Endothelial cell of hepatic sinusoid (primary cell): Measurements from ENCODE around the gene NR5A1.

Experiments used
- in situ Hi-C: cut with HindIII; loops from 2 replicates; pipeline ENCODE4 v1.10.0; 2017; ENCODE audit warnings: low sequenced_read_pairs

Gene NR5A1

DNA sequence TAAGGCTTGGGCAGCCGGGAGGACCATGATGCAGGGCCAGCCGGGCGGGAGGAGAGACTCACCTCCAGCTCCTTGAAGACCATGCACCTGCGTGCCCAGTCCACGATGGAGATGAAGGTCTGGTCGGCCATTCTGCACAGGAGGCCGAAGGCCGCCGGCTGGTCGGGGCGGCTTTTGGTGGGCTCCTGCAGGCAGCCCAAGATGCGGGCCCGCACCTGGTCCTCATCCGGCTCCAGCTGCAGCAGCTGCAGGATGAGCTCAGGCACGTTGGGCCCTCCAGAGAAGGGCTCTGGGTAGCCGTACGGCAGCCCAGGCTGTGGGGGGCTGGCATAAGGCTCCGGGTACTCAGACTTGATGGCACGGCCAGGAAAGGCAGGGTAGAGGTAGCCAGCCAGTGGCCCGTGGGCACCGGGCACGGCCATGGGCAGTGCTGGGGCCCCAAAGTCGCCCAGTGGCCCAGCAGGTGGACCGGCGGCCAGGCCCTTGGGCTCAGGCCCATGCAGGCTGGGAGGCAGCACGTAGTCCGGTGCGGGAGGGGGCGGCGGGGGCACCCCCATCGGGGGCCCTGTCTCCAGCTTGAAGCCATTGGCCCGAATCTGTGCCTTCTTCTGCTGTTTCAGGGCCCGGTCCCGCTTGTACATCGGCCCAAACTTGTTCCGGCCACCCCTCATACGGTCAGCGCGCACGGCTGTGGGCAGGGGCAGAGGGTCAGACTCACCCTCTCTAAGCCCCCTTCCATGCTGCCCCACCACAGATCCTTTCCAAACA lies 7.0 kb downstream of the NR5A1 start:
- in situ Hi-C loops: no loop called here

DNA sequence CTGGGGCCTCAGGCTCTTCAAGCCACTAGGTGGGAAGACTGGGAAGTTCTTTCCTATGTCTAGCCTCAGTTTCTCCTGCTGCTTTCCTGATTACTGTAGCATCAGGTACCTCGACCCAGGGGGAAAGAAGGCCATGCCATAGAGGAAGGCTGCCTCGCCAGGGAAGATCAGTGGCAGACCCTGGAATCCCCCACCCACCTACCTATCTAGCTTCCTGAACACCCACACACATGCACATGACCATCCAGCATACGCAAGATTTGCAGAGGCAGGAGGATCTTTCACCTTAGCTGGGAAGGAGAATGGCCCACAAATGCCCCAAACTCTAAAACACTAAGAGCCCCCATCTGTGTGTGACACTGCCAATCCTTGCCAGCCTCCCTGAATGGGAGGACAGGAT lies 8.0 kb downstream of the NR5A1 start:
- in situ Hi-C loops: loop anchor here (5.0 kb wide), 2 partner anchors 38 to 87 kb away; no protein-coding TSS in a partner anchor

DNA sequence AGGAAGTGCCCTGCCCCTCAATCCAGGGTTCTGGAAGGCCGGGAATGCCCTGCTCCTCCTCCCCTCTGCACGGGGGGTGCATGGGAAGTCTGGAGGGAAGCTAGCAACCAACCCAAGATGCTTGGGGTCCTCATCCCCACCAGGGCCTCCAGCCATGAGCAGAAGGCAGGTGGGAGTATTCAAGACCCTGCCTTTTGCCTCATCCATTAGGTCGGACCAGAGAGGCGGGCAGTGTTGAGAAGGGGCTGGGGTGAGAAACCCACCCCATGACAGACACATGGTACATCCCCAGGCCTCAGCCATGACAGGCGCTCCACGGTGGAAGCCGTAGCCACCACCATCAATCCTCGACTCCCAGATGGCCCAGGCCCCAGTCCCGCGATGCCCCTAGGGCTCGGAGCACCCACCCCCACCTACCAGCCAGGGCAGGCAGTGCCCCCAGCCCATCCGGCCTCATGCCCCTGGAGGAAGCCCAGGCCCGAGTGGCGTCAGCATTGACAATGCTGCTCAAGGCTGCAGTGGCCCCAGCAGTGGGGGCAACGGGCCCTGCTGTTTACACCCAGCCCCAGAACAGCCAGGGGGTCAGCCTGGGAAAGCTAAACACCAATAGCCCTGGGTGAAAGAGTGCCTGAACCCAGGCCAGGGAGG lies 8.6 kb downstream of the NR5A1 start:
- in situ Hi-C loops: loop anchor here (5.0 kb wide), 2 partner anchors 39 to 86 kb away; no protein-coding TSS in a partner anchor

DNA sequence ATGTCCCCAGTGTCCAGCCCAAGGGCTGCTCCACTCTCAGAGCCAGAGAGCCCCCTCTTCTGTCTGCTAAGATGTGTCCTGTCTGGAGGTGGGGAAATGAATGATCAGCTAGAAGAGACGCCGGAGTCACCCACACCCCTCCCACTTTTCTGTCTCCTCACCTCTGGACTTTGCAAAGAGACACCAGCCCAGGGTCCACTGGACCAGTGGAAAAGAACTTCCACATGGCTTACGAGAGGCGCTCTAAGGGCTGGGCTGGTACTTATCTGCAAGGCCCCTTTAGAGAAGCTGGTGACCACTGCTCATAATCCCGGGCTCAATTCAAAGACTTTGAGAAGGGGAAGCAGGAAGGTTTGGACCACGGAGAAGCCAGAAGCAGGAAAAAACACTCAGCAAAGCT lies 9.2 kb downstream of the NR5A1 start:
- in situ Hi-C loops: loop anchor here (5.0 kb wide), 2 partner anchors 39 to 86 kb away; no protein-coding TSS in a partner anchor

DNA sequence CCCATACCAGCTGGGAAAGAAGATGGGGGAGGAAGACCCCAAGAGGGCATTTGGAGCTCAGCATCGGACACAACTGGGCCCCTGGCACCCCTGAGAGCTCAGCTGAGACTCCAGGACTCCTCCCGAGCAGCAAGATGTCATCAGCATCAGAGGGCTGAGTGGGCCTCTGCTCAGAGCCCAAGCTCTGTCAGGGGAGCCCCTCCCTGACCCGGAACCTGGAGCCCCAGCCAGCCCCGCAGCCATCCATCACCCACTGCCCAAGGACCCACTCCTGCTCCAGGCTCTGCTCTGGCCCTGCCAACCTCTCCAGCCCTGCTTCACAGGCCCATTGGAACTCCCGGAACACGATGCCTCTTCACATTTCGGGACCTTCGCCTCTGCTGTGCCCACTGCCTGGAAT lies 9.8 kb downstream of the NR5A1 start:
- in situ Hi-C loops: loop anchor here (5.0 kb wide), 2 partner anchors 40 to 85 kb away; no protein-coding TSS in a partner anchor

DNA sequence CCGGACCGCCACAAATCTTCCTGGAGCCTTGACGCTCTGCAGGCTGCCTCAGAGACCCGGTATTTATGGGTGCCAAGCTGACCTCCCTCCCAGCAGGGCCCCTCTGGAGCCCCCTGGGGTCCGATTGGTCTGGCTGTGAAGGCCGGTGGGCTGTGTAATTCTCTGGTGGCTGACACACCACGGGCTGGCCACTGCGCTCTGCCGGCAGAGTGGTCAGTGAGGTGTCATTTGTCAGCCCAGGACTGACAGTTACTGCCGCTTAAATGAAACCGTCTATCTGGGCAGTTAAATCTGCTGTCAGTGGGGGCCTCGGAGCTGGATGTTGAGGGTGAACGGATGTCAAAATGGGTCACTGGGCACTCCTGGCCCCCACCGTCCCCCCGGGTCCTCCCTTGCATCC lies 10.7 kb downstream of the NR5A1 start:
- in situ Hi-C loops: loop anchor here (5.0 kb wide), 2 partner anchors 41 to 84 kb away; no protein-coding TSS in a partner anchor

DNA sequence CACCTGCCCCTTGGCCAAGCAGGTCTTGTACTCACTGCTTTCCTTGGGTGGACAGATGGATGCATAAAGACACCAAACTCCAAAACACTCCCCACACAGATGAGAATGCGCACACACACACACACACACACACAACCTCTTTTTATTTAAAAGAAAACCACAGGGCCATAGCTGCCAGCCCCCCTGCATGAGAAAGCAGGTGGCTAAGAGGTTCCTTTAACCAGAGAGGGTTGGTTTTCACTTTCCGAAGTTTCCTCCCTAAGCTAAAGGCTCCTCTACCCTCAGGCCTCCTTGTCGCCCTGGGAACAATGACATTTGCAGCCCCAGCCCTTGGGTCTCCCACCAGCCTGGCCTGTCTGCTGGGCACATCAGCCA lies 11.1 kb downstream of the NR5A1 start:
- in situ Hi-C loops: loop anchor here (5.0 kb wide), 2 partner anchors 41 to 84 kb away; no protein-coding TSS in a partner anchor

DNA sequence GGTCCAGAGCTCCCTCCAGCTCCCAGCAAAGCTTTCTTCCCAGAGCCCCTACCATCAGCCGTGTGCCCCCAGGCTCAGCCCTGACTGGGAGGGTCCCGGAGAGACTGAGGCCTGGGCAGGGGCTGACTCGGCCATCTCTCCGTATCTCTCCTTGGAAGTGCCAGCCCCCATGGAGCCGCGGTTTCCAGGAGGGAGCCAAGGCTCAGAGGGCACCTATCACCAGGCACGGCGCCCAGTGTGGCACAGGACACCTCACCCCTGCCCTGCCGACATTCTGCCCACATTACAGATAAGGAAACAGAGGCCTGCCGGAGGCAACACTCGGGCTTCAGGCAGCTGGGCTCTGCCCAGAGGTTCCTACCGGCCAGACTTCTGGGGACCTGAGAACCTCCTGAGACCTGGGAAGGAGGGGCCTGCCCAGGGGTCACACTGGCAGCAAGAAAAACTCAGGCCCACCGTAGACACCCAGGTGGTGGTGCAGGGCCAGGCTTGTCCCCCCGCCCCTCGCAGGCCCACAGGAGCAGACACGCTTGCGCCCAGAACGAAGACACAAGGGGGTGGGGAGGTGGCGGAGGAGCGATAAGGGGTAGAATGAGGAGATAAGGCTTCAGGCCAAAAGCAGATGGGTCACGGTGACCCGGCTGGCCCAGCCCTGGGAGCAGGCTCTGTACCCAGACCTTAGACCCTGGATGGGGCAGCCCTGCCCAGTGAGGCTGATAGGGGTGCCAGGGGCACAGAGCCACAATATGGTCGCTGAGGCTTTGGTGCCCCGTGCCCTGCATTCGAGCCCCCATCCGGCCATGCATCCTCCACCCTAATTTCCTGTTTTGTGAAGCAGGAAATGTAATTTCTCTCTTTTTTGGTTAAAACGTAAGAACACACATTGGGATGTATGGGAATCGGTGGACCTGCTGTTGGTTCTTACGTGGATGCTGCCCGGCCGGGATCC lies 11.8 kb downstream of the NR5A1 start:
- in situ Hi-C loops: loop anchor here (5.0 kb wide), 2 partner anchors 42 to 83 kb away; no protein-coding TSS in a partner anchor

DNA sequence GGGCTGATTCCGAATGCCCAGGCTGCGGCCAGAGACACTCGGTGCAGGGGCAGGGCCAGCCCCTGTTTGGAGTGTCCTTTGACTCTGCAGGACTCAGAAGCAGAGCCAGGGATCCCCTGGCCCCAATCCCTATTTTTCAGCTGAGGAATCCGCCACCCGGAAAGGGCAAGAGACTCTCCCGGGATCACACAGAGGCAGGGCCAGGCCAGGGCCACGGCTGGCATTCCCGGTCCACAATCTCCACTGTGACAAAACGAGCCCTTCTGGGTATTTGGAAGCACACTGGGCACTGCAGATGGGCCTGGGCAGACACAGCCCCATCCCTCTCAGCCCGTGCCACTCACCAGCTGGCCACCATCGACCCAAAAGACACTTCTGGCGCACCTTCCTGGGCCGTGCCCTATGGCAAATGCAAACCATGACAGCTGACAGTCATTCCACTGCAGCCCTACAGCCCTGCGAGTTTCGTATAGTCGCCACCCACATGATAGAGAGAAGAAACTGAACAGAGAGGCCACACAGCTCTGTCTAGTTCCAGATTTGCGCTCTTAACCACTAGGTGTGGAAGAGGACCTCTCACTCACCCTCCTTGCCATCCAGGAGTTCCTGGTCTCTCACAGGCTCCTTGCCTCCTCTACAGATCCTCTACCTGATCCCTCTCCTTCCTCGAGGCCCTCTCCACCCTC lies 13.3 kb downstream of the NR5A1 start:
- in situ Hi-C loops: no loop called here

DNA sequence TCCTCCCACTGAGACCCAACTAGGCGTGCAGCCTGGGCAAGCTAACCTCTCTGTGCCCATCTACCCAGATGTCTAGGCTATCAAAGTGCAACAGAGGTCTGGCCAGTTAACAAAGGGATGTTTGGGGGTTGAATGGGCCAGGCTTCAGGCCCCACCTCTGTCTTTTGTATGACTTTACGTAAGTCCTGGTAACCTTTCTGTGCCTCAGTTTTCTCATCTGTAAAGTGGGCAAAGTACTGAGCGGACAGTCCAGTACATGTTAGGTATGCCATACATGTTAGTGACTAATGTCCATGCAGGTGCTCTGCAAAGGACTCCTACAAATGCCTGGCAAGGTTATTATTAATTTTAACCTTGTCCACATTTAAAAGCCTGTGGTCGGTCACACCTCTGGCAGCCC lies 14.0 kb downstream of the NR5A1 start:
- in situ Hi-C loops: no loop called here

DNA sequence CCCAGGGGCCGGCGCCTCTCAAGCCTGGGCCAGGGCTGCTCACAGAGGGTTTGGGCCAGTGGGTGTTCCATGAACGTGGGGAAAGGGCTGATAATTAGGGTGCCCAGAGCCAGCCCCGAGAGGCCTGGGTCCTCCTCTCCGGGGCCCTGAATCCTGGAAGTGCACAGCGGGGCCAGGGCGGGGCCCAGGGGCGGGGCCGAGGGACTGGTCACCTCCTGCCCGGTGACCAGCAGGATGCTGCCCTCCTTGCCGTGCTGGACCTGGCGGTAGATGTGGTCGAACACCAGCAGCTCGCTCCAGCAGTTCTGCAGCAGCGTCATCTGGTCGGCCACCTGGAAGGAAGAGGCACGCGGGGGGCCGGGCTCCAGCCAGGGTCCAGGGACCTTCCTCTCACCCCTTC lies 14.4 kb downstream of the NR5A1 start:
- in situ Hi-C loops: no loop called here

DNA sequence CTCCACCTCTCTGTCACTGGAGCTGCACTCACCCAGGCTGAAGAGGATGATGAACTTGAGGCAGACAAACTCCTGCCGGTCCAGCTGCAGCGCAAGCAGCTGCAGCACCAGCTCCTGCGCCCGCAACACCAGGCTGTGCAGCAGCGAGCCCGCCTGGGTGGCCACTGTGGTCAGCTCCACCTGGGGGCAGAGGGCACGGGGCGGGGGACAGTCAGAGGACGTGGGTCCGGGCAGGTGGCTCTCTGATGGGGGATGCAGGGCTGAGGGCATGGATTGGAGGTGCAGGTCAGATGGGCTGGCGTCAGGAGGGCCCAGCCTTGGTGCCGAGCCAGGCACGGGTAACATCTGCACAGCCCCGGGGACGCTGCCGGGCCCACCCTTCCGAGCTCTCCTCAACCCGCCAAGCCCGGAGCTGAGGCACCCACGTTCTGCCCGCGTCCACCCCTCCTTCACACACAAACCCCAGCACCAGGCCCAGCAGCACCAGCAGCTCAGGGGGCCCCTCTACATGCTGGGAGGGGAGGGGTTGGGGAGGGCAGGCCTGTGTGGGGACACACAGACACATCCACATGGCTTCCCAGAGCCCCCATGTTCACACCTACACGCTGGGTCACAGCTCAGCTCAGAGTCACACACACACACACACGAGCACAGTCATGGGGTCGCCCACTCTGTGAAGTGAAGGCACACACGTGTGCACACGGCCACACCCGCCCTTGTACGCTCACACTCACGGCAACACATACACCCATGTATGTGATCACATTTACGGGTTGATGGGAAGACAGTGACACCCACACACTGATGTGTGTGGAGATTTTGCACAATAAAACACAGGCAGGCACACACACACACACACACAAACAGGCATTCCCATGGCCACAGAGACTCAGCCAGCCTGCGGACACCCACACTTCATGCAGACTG lies 15.9 kb downstream of the NR5A1 start:
- in situ Hi-C loops: no loop called here

DNA sequence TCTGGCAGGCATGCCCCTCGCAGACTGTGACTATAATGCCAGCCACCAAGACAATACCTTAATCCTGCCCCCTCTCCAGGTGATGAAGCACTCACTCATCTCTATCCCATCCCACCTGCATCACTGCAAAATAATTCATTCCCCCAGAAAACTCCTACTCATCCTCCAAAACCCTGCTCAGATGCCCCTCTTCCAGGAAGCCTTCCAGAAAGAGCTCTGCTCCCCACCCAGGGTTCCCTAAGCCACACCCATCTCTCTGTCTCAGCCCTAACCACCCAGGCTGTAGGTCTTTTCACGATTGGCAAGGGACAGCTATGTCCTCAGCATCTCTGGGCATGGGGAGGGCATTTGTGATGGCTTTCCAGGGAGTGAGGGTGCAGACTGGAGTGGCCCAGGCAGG lies 17.2 kb downstream of the NR5A1 start:
- in situ Hi-C loops: no loop called here

DNA sequence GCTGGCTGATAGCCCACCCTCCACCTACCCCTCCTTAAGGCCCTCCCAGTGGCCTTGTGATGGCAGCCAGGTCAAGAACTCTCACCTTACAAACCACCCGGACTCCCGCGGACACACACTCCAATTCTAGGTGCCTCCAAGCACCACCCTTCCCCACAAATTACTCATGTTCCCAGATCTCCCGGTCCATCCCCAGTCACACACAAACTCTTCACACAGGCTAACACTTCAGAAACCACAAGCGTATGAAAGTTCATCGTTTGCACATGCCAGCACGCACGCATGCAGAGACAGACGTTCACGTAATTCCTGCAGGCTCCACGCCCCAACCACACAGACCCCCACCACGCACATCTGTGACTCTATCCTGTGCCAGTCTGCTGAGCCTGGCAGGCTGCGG lies 18.0 kb downstream of the NR5A1 start:
- in situ Hi-C loops: no loop called here

DNA sequence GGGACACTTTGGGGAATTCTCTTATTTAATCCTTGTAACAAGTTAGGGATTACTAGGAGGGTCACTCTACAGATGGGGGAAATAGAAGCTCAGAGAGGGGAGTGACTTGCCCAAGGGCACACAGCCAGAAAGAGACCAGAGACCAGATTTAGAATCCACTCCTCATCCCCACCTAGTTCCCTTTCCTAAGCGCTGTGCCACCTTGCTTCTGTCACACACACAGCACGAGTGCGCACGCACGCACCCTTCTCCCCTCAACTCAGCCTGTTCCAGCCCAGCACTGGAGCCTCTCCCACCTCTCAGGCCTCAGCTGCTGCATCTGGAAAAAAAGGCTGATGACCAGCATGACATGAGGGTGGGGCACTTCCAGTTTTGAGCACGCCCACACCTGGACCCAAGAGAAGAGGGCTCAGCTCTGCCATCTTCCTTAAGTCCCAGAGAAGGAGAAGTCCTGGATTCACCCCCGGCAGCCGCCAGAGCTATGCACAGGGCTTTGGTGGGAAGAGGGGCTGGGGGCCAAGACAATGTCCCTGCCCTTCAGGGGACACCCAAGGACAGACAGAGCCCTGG lies 18.5 kb downstream of the NR5A1 start:
- in situ Hi-C loops: no loop called here

DNA sequence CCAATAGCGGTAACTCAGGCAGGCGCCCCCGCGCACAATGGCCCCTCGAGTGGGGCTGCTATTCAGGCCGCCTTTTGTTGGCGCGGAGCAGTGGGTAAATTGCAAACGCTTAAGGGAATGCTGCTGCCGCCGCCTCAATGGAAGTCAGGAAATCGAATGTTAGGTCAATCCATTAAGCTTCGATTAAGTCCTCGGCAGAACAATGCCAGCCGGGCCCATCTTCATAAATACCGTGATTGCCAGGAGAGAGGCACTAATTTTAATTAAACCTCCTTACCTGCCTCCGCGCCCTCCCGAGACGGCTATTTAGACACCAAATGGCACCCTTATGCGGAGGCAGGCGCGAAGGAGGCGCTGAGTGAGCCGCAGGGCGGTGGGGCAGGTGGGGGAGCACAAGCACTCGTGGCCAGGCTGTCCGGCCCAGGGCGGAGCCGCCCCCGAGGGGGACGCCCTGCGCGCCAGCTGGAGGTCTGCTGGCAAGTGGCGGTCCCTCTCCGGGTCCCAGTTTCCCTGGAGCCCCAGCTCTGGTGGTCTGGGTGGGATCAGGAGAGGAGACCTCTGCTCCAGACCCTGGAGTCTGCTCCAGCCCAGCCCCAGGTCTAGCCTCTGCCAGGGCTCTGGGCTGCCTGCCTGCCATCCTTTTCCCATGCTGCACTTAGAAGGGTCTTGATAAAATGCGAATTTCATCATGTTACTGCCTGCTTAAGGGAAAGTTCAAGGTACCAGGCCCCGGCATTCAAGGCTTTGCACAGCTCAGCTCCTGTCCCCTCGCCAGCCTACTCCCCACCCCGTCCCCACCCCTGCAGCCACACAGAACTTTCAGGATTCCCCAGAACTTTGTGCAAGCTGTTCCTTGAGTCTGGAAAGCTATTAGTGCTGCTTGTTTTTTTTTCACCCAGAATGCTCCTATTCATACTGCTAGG lies 19.7 kb downstream of the NR5A1 start:
- in situ Hi-C loops: no loop called here

DNA sequence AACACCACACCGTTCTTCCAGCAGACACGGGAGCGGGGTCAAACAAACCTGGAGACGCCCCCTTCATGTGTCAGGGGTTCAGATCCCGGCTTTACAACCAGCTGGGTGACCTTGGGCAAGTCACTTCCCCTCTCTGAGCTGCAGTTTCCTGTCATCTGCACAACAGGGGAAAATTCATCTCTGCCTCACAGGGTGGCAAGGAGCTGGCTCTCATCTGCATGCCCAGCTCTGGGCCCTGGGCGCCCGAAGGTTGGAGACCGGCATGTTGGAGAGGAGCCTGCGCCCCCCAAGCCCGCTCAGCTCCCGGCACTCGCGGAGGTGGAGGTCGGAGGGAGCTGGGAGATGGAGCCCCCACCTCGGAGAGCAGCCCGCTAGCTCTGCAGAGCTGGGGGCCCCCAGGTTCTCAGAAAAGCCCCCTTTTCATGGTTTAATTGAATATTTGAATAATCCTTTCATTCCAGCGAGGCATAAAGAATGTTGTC lies 20.4 kb downstream of the NR5A1 start:
- in situ Hi-C loops: no loop called here

DNA sequence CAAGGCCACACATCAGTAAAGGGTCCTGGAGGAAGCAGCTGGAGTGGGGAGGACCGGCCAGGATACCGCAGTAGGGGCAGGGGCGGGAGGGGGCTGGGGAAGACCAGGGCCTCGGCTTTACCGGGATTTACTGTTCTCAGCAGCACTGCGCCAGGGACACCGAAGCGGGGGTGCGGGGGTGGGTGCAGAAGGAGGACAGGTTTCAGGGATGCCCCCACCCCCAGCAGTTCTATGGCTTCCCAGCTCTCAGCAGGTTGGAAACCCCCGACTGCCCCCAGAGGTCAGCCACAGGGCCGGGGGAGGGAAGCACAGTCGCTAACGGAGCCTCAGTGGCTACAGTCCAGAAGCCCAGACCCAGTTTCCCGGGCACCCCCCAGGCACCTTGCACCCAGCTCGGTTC lies 21.3 kb downstream of the NR5A1 start:
- in situ Hi-C loops: no loop called here
